Activated CD8-positive, alpha-beta memory T cell treated with anti-CD3 and anti-CD28 coated beads for 36 hours (primary cell): ENCODE measurements around the gene RAB1B. TPM values are rescaled to one million over a fixed set of nuclear protein-coding genes. Genes with fewer than 3 reads are reported as not detected.
"Not testable (repeated sequence)": the region's sequence is repeated elsewhere in the genome, so short reads cannot be mapped to it uniquely, and the experiment has no call there.

Experiments
- CTCF ChIA-PET: fragments of 350-600 bp; sonication (Branson Sonifier 250); formaldehyde crosslinking; loops from one replicate; lab custom pipeline; 2021; ENCODE audit warnings: antibody characterized with exemption; lab: Charles Lee
- POLR2A ChIA-PET: fragments of 350-600 bp; sonication (Branson Sonifier 250); formaldehyde crosslinking; loops from one replicate; lab custom pipeline; 2021; ENCODE audit warnings: antibody characterized with exemption; lab: Charles Lee
- total RNA-seq, 2 experiments: library from RNA; stranded (reverse); gene quantifications; one replicate each; pipeline ENCODE4 v1.2.3, GENCODE V29; 2021

Gene RAB1B
- total RNA-seq, 2 experiments from 2014 or later, result 118 TPM

GRCh38 chr11:66277064-66277463, 8.6 kb downstream of the RAB1B start:
- POLR2A ChIA-PET, CTCF ChIA-PET: not testable (repeated sequence)

GRCh38 chr11:66277471-66278362, 9.3 kb downstream of the RAB1B start, which contains the start of gene CNIH2:
Gene CNIH2 (plus strand): TSS chr11:66278175. CDS start chr11:66278457, 282 bp downstream.
- CTCF ChIA-PET, result interaction anchor here (1.1 kb wide), 1 partner anchor 55 kb away, joined by 3 read pairs; no protein-coding TSS in a partner anchor
- POLR2A ChIA-PET, result no interaction called here

GRCh38 chr11:66278363-66279091, 10.1 kb downstream of the RAB1B start:
- ChIA-PET POLR2A (interaction anchor here (1.0 kb wide), 1 partner anchor 10 kb away, joined by 3 read pairs; no protein-coding TSS in a partner anchor), CTCF (interaction anchor here (1.1 kb wide), 1 partner anchor 56 kb away, joined by 3 read pairs; no protein-coding TSS in a partner anchor)

GRCh38 chr11:66279092-66279734, 10.8 kb downstream of the RAB1B start:
- ChIA-PET POLR2A (interaction anchor here (0.7 to 1.3 kb wide), 3 partner anchors 9 to 12 kb away, joined by 3 to 6 read pairs (median 6); partner anchors contain the start of gene YIF1A), CTCF (no interaction called here)

- POLR2A ChIA-PET, result interaction anchor here (1.0 to 1.3 kb wide), 3 partner anchors 8 to 31 kb away, joined by 3 to 6 read pairs (median 3); partner anchors contain the start of gene YIF1A
- CTCF ChIA-PET, result interaction anchor here (0.9 to 3.2 kb wide), 5 partner anchors 9 to 57 kb away, joined by 3 to 24 read pairs (median 5); no protein-coding TSS in a partner anchor
Measured at GRCh38 chr11:66280428-66280827, 12.0 kb downstream of the RAB1B start.

- ChIA-PET CTCF (interaction anchor here (0.9 to 3.2 kb wide), 6 partner anchors 8 to 58 kb away, joined by 3 to 24 read pairs (median 4); partner anchors contain the start of gene YIF1A), POLR2A (interaction anchor here (0.5 to 1.1 kb wide), 4 partner anchors 9 to 1506 kb away, joined by 3 read pairs; no protein-coding TSS in a partner anchor)
Measured at GRCh38 chr11:66281001-66281400, 12.6 kb downstream of the RAB1B start.

GRCh38 chr11:66281776-66282467, 13.5 kb downstream of the RAB1B start:
- ChIA-PET CTCF (interaction anchor here (0.7 to 3.2 kb wide), 17 partner anchors 7 to 422 kb away, joined by 3 to 24 read pairs (median 4); partner anchors contain the start of genes B4GAT1, TMEM151A and YIF1A), POLR2A (interaction anchor here (0.6 to 1.1 kb wide), 2 partner anchors 10 to 54 kb away, joined by 3 read pairs; no protein-coding TSS in a partner anchor)

GRCh38 chr11:66282468-66283455, 14.3 kb downstream of the RAB1B start:
- CTCF ChIA-PET, result interaction anchor here (0.6 to 3.2 kb wide), 19 partner anchors 9 to 423 kb away, joined by 3 to 24 read pairs (median 4); partner anchors contain the start of genes B4GAT1, RIN1 and TMEM151A

GRCh38 chr11:66283461-66284105, 15.1 kb downstream of the RAB1B start:
- POLR2A ChIA-PET, result no interaction called here
- CTCF ChIA-PET, result interaction anchor here (1.0 to 3.2 kb wide), 8 partner anchors 12 to 61 kb away, joined by 4 to 24 read pairs (median 4); no protein-coding TSS in a partner anchor

More at GRCh38 chr11:66282468-66283455, 14.3 kb downstream of the RAB1B start:
- POLR2A ChIA-PET, result interaction anchor here (0.6 kb wide), 1 partner anchor 55 kb away, joined by 3 read pairs; no protein-coding TSS in a partner anchor

GRCh38 chr11:66284526-66285078, 16.2 kb downstream of the RAB1B start:
- ChIA-PET POLR2A (no interaction called here), CTCF (interaction anchor here (0.5 to 2.6 kb wide), 6 partner anchors 14 to 62 kb away, joined by 3 to 16 read pairs (median 4); no protein-coding TSS in a partner anchor)

- ChIA-PET POLR2A (interaction anchor here (0.6 kb wide), 1 partner anchor 1641 kb away, joined by 6 read pairs; no protein-coding TSS in a partner anchor), CTCF (interaction anchor here (0.8 to 1.8 kb wide), 7 partner anchors 15 to 63 kb away, joined by 3 to 6 read pairs (median 4); no protein-coding TSS in a partner anchor)
Measured at GRCh38 chr11:66285250-66285947, 17.0 kb downstream of the RAB1B start.

GRCh38 chr11:66286699-66287098, 18.3 kb downstream of the RAB1B start:
- CTCF ChIA-PET, result interaction anchor here (0.8 to 1.3 kb wide), 3 partner anchors 11 to 64 kb away, joined by 3 to 6 read pairs (median 3); no protein-coding TSS in a partner anchor
- POLR2A ChIA-PET, result no interaction called here

- CTCF ChIA-PET, result interaction anchor here (1.0 to 2.7 kb wide), 3 partner anchors 25 to 65 kb away, joined by 3 to 16 read pairs (median 7); no protein-coding TSS in a partner anchor
- POLR2A ChIA-PET, result interaction anchor here (0.6 kb wide), 1 partner anchor 65 kb away, joined by 8 read pairs; no protein-coding TSS in a partner anchor
Measured at GRCh38 chr11:66287211-66287888, 18.9 kb downstream of the RAB1B start.
